H9 (cell line): Measurements from ENCODE around the gene PCDH20. TPM values are rescaled to one million over a fixed set of nuclear protein-coding genes. Genes with fewer than 3 reads are reported as not detected.

Experiments used
- DNase-seq: peaks from one replicate; pipeline ENCODE4 v3.0.0-alpha.2; 2017
- H2AFZ ChIP-seq: one replicate; pipeline ENCODE4 v1.6.1; 2013; ENCODE audit warnings: mild to moderate bottlenecking, low read length, control low read depth, moderate library complexity
- H2AK5ac ChIP-seq: 2 replicates; pipeline ENCODE4 v1.6.1; 2013; ENCODE audit warnings: low read length, control low read depth, mixed read lengths; ENCODE audit not compliant: insufficient read length
- H2BK120ac ChIP-seq: one replicate; pipeline ENCODE4 v1.6.1; 2013; ENCODE audit warnings: low read depth, mild to moderate bottlenecking, low read length, control low read depth, inconsistent platforms; ENCODE audit not compliant: poor library complexity, severe bottlenecking
- H2BK12ac ChIP-seq: 2 replicates; pipeline ENCODE4 v1.6.1; 2013; ENCODE audit warnings: low read length, control low read depth, mixed read lengths, low read depth; ENCODE audit not compliant: insufficient read length
- H2BK15ac ChIP-seq: 2 replicates; pipeline ENCODE4 v1.6.1; 2013; ENCODE audit warnings: low read depth, low read length, control low read depth
- H2BK20ac ChIP-seq: one replicate; pipeline ENCODE4 v1.6.1; 2013; ENCODE audit warnings: low read depth, mild to moderate bottlenecking, low read length, control low read depth, inconsistent platforms; ENCODE audit not compliant: poor library complexity, severe bottlenecking
- H2BK5ac ChIP-seq: 2 replicates; pipeline ENCODE4 v1.6.1; 2013; ENCODE audit warnings: low read length, control low read depth, mixed read lengths; ENCODE audit not compliant: insufficient read length
- H3K14ac ChIP-seq: 2 replicates; pipeline ENCODE4 v1.6.1; 2013; ENCODE audit warnings: low read length, control low read depth; ENCODE audit not compliant: insufficient read depth
- H3K18ac ChIP-seq: 2 replicates; pipeline ENCODE4 v1.6.1; 2013; ENCODE audit warnings: low read depth, mild to moderate bottlenecking, mixed read lengths, low read length, control low read depth; ENCODE audit not compliant: insufficient read length
- H3K23ac ChIP-seq: 2 replicates; pipeline ENCODE4 v1.6.1; 2013; ENCODE audit warnings: low read length, control low read depth, mixed read lengths, low read depth; ENCODE audit not compliant: insufficient read length
- H3K23me2 ChIP-seq: 2 replicates; pipeline ENCODE4 v1.6.1; 2013; ENCODE audit warnings: low read depth, mild to moderate bottlenecking, mixed read lengths, low read length, control low read depth; ENCODE audit not compliant: insufficient read length, poor library complexity, severe bottlenecking
- H3K27ac ChIP-seq: 2 replicates; pipeline ENCODE4 v1.5.1; 2013; ENCODE audit warnings: low read length, control low read depth, mixed read lengths, low read depth; ENCODE audit not compliant: insufficient read length
- H3K27me3 ChIP-seq: 2 replicates; pipeline ENCODE4 v1.6.1; 2013; ENCODE audit warnings: low read length, control low read depth, inconsistent platforms; ENCODE audit not compliant: insufficient read depth
- H3K4ac ChIP-seq: 2 replicates; pipeline ENCODE4 v1.6.1; 2013; ENCODE audit warnings: low read depth, mild to moderate bottlenecking, control low read depth, inconsistent platforms, low read length, moderate library complexity
- H3K4me1 ChIP-seq: 2 replicates; pipeline ENCODE4 v1.6.1; 2013; ENCODE audit warnings: low read length, control low read depth, inconsistent platforms; ENCODE audit not compliant: insufficient read depth
- H3K4me2 ChIP-seq: 2 replicates; pipeline ENCODE4 v1.6.1; 2013; ENCODE audit warnings: low read length, control low read depth, mixed read lengths; ENCODE audit not compliant: insufficient read length, insufficient read depth
- H3K56ac ChIP-seq: 2 replicates; pipeline ENCODE4 v1.6.1; 2013; ENCODE audit warnings: low read depth, mild to moderate bottlenecking, mixed read lengths, low read length, control low read depth; ENCODE audit not compliant: insufficient read length
- H3K79me1 ChIP-seq: 2 replicates; pipeline ENCODE4 v1.6.1; 2013; ENCODE audit warnings: low read depth, mild to moderate bottlenecking, moderate library complexity, low read length, control low read depth, inconsistent platforms; ENCODE audit not compliant: insufficient read depth, poor library complexity, severe bottlenecking
- H3K79me2 ChIP-seq: 2 replicates; pipeline ENCODE4 v1.6.1; 2013; ENCODE audit warnings: low read length, control low read depth, inconsistent platforms; ENCODE audit not compliant: insufficient read depth
- H3K9ac ChIP-seq: 2 replicates; pipeline ENCODE4 v1.6.1; 2013; ENCODE audit warnings: low read length, control low read depth, mixed read lengths; ENCODE audit not compliant: insufficient read length; ENCODE audit errors: extremely low read depth
- H3K9me3 ChIP-seq: one replicate; pipeline ENCODE4 v1.6.1; 2013; ENCODE audit warnings: low read depth, low read length, inconsistent platforms; ENCODE audit not compliant: control insufficient read depth
- H3T11ph ChIP-seq: one replicate; pipeline ENCODE4 v1.6.1; 2013; ENCODE audit warnings: mild to moderate bottlenecking, low read length, control low read depth, inconsistent platforms
- H4K20me1 ChIP-seq: one replicate; pipeline ENCODE4 v1.6.1; 2013; ENCODE audit not compliant: control insufficient read depth, insufficient read length, insufficient read depth
- H4K5ac ChIP-seq: 2 replicates; pipeline ENCODE4 v1.6.1; 2013; ENCODE audit warnings: low read depth, mild to moderate bottlenecking, mixed read lengths, low read length, control low read depth; ENCODE audit not compliant: insufficient read length
- H4K8ac ChIP-seq: replicated peaks from 2 replicates; pipeline ENCODE4 v1.6.1; 2013; ENCODE audit warnings: low read length, control low read depth, mixed read lengths, low read depth; ENCODE audit not compliant: insufficient read length
- H4K91ac ChIP-seq: 2 replicates; pipeline ENCODE4 v1.6.1; 2013; ENCODE audit warnings: low read depth, mild to moderate bottlenecking, moderate library complexity, mixed read lengths, low read length, control low read depth; ENCODE audit not compliant: insufficient read length
- H3K27ac Mint-ChIP-seq, 3 experiments: 2 replicates in 2 of 3; 3 replicates in 1 of 3; pipeline ENCODE4 v1.8.0; 2020 to 2021; ENCODE audit warnings: mixed read lengths in 3 of 3, mild to moderate bottlenecking in 1 of 3, moderate library complexity in 1 of 3
- H3K27me3 Mint-ChIP-seq: 2 replicates; pipeline ENCODE4 v1.8.0; 2021; ENCODE audit warnings: low read depth, mild to moderate bottlenecking, moderate library complexity, mixed read lengths
- H3K36me3 Mint-ChIP-seq, 3 experiments: 2 replicates in 2 of 3; 3 replicates in 1 of 3; pipeline ENCODE4 v1.8.0; 2020 to 2021; ENCODE audit warnings: low read depth in 3 of 3, mixed read lengths in 3 of 3; ENCODE audit not compliant: insufficient read depth in 1 of 3
- H3K4me1 Mint-ChIP-seq, 2 experiments: 2 replicates each; pipeline ENCODE4 v1.8.0; 2020; ENCODE audit warnings: mixed read lengths in 2 of 2
- H3K4me3 Mint-ChIP-seq, 2 experiments: 2 replicates in 1 of 2; 3 replicates in 1 of 2; pipeline ENCODE4 v1.8.0; 2020 to 2021; ENCODE audit warnings: mild to moderate bottlenecking in 2 of 2, mixed read lengths in 2 of 2, moderate library complexity in 1 of 2
- H3K9me3 Mint-ChIP-seq, 2 experiments: 2 replicates in 1 of 2; 3 replicates in 1 of 2; pipeline ENCODE4 v1.8.0; 2020; ENCODE audit warnings: mild to moderate bottlenecking in 2 of 2, mixed read lengths in 2 of 2, moderate library complexity in 1 of 2
- total RNA-seq: library from RNA; stranded (reverse); gene quantifications from 2 replicates; pipeline ENCODE4 v1.2.1, GENCODE V29; 2021
- TF ChIP-seq, protein P1 (sequence below): fragments of 200-600 bp; sonication (generic); conservative IDR thresholded peaks from 3 replicates; pipeline ENCODE4 v1.8.0; 2021; ENCODE audit warnings: antibody characterized with exemption, mild to moderate bottlenecking

The PCDH20 gene
- total RNA-seq, 1 experiment from 2014 or later, result 0.33 TPM

DNA sequence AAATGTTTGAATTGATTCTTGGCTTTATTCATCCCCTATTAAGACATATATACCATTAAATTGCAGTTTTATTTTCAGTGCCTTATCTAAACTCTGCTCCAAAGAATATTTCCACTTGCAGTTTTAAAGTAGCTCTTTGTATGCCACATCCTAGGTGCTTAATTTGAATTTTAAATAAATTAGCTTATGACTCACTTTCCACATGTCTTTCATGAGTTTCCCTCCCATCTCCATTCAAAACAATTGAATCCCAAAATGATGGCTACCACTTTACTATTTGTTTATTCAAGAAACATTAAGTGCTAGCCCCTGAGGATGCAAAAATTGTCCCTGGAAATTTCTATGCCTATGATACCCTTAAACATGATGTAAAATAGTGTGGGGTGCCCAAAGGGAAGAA, 19.5 kb downstream of the PCDH20 start:
- H3T11ph ChIP-seq, result no peak overlapping the region
- no peaks in the 10 kb centered on the region for H3K27me3 Mint-ChIP-seq
- H3K27ac Mint-ChIP-seq, result no peak overlapping the region

More for the DNA sequence above, 19.5 kb downstream of the PCDH20 start:
- Histone ChIP-seq H2BK12ac (no peak overlapping the region), H3K4ac (no peak overlapping the region), H3K27ac (no peak overlapping the region), H3K23ac (no peak overlapping the region), H3K79me2 (no peaks in the 10 kb centered on the region), H3K79me1 (no peaks in the 10 kb centered on the region), H3K4me2 (no peak overlapping the region), H2BK20ac (no peak overlapping the region), H4K20me1 (no peaks in the 10 kb centered on the region), H2BK5ac (no peak overlapping the region), H3K9me3 (no peaks in the 10 kb centered on the region), H3K27me3 (no peaks in the 10 kb centered on the region), H3K23me2 (no peaks in the 10 kb centered on the region), H4K8ac (no peak overlapping the region), H2BK15ac (no peak overlapping the region), H4K91ac (no peak overlapping the region), H3K18ac (no peak overlapping the region), H2AK5ac (no peak overlapping the region), H2AFZ (no peak overlapping the region), H2BK120ac (no peak overlapping the region), H3K4me1 (no peaks in the 10 kb centered on the region), H4K5ac (no peak overlapping the region), H3K9ac (no peak overlapping the region), H3K14ac (no peak overlapping the region), H3K56ac (no peak overlapping the region)
- TF ChIP-seq, protein P1, sequence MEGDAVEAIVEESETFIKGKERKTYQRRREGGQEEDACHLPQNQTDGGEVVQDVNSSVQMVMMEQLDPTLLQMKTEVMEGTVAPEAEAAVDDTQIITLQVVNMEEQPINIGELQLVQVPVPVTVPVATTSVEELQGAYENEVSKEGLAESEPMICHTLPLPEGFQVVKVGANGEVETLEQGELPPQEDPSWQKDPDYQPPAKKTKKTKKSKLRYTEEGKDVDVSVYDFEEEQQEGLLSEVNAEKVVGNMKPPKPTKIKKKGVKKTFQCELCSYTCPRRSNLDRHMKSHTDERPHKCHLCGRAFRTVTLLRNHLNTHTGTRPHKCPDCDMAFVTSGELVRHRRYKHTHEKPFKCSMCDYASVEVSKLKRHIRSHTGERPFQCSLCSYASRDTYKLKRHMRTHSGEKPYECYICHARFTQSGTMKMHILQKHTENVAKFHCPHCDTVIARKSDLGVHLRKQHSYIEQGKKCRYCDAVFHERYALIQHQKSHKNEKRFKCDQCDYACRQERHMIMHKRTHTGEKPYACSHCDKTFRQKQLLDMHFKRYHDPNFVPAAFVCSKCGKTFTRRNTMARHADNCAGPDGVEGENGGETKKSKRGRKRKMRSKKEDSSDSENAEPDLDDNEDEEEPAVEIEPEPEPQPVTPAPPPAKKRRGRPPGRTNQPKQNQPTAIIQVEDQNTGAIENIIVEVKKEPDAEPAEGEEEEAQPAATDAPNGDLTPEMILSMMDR, result no peak
- no peaks in the 10 kb centered on the region for H3K36me3 Mint-ChIP-seq
- H3K9me3 Mint-ChIP-seq, result no peaks in the 10 kb centered on the region
- H3K4me3 Mint-ChIP-seq, result no peak overlapping the region
- H3K4me1 Mint-ChIP-seq, result peaks cover 0 to 4% of the 10 kb centered on the region in 2 experiments; a peak in 1 of 4 replicates
- DNase-seq, result no peak
